ENCODE results near the gene ENOSF1.
"Not testable (repeated sequence)": the region's sequence is repeated elsewhere in the genome, so short reads cannot be mapped to it uniquely, and the experiment has no call there.

ENOSF1 gene

GRCh38 chr18:712401-713134 is at the start of gene ENOSF1:
Gene ENOSF1 (minus strand): TSS chr18:712630. CDS start chr18:712587, 43 bp downstream.
- DNase-seq (ENCODE audit: low read depth in 2 of 2) = peak; percentile 59 to 71

- not testable (repeated sequence) for DNase-seq (ENCODE audit: low read depth in 2 of 2)
These were observed 47.4 kb upstream of the ENOSF1 start for GRCh38 chr18:759864-760263.

GRCh38 chr18:755506-755905 is 43.1 kb upstream of the ENOSF1 start:
- DNase-seq (ENCODE audit: low read depth in 2 of 2) = no peak

GRCh38 chr18:754656-755055 is 42.2 kb upstream of the ENOSF1 start:
- DNase-seq (ENCODE audit: low read depth in 2 of 2) = no peak

GRCh38 chr18:750456-750855 is 38.0 kb upstream of the ENOSF1 start:
- no peak for DNase-seq (ENCODE audit: low read depth in 2 of 2)

- DNase-seq (ENCODE audit: low read depth in 2 of 2) = no peak
These were observed 32.6 kb upstream of the ENOSF1 start for GRCh38 chr18:744832-745597.

- no peak for DNase-seq (ENCODE audit: low read depth in 2 of 2)
These were observed 29.6 kb upstream of the ENOSF1 start for GRCh38 chr18:741931-742512.

GRCh38 chr18:732371-732770 is 19.9 kb upstream of the ENOSF1 start:
- no peak for DNase-seq (ENCODE audit: low read depth in 2 of 2)

GRCh38 chr18:731185-731584 is 18.8 kb upstream of the ENOSF1 start:
- no peak for DNase-seq (ENCODE audit: low read depth in 2 of 2)

GRCh38 chr18:730692-731091 is 18.3 kb upstream of the ENOSF1 start:
- no peak for DNase-seq (ENCODE audit: low read depth in 2 of 2)

GRCh38 chr18:730120-730519 is 17.7 kb upstream of the ENOSF1 start:
- DNase-seq (ENCODE audit: low read depth in 2 of 2) = not testable (repeated sequence)

GRCh38 chr18:725646-726045 is 13.2 kb upstream of the ENOSF1 start:
- no peak for DNase-seq (ENCODE audit: low read depth in 2 of 2)

- DNase-seq (ENCODE audit: low read depth in 2 of 2) = no peak
These were observed 11.2 kb upstream of the ENOSF1 start for GRCh38 chr18:723541-724080.

- DNase-seq (ENCODE audit: low read depth in 2 of 2) = no peak
These were observed 4.6 kb upstream of the ENOSF1 start for GRCh38 chr18:717003-717402.

GRCh38 chr18:715626-716025 is 3.2 kb upstream of the ENOSF1 start:
- DNase-seq (ENCODE audit: low read depth in 2 of 2) = no peak

GRCh38 chr18:713135-713490 is 683 bp upstream of the ENOSF1 start:
- DNase-seq (ENCODE audit: low read depth in 2 of 2) = no peak

GRCh38 chr18:711657-712400 is 601 bp downstream of the ENOSF1 start:
- peak; percentile 50 to 69 for DNase-seq (ENCODE audit: low read depth in 2 of 2)

- DNase-seq (ENCODE audit: low read depth in 2 of 2) = no peak
These were observed 1.1 kb downstream of the ENOSF1 start for GRCh38 chr18:711310-711656.

GRCh38 chr18:710418-711300 is 1.8 kb downstream of the ENOSF1 start:
- DNase-seq (ENCODE audit: low read depth in 2 of 2) = no peak

- no peak for DNase-seq (ENCODE audit: low read depth in 2 of 2)
These were observed 2.7 kb downstream of the ENOSF1 start for GRCh38 chr18:709771-710170.

- no peak for DNase-seq (ENCODE audit: low read depth in 2 of 2)
These were observed 4.3 kb downstream of the ENOSF1 start for GRCh38 chr18:708096-708495.
